GM18519 (cell line): ENCODE measurements around the gene FOXN3.
"Not testable (repeated sequence)": the region's sequence is repeated elsewhere in the genome, so short reads cannot be mapped to it uniquely, and the experiment has no call there.

ENCODE experiments used
- ATAC-seq: cut with Tn5 transposase; IDR thresholded peaks from one replicate; pipeline ENCODE4 v1.9.1; 2021; ENCODE audit warnings: mild to moderate bottlenecking, moderate library complexity; ENCODE audit not compliant: unreplicated experiment, low FRiP score

Gene FOXN3

DNA sequence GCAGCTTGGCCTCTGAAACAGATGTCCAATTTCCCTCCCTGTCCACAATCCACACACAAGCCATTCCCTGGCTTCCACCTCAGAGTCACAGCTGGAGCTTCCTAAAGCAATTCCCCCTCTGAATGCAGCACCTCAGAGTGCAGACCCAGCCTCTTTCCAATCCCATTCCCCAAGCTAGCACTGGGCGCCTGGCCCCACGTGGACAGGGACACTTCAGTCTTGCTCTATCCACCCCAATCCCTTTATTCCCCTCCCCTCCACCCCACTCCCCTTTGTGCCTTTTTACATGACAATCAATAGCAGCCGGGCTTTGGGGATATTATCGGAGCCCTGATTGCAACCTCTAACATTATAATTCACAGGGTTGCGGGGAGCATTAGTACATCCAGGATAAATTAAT lies 300.0 kb downstream of the FOXN3 start:
- no peak for ATAC-seq

DNA sequence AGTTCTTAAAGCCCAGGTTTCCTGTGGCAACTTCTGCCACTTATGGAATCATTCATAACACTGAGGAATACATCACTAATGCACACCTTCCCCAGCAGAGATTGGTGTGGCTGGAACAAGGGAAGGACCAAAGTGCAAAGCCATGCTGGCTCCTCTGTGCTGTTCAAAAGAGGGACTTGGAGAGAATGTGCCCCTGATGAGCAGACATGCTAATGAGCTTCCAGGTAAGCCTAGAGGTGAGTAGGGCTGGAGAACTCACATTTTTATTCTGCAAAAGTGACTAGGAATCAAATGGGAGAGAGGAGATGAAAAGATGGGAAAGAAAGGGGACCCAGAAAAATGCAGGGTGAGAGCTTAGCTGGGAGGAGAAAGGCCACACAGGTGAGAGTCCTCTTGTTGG lies 302.9 kb downstream of the FOXN3 start:
- no peak for ATAC-seq

DNA sequence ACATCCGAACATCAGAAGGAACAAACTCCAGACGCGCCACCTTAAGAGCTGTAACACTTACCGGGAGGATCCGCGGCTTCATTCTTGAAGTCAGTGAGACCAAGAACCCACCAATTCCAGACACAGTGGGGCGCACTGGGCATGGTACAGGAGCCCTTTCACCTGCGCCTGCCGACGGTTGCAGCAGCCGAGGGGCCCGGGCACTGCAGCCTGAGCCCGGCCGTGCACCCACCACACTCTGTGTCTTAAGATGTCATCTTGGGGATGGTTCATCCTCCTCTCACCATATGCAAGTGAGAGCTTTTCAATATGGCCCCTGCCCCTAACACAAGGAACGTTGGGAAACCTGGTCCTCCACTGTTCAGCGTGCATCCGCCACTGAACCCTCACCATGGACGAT lies 304.3 kb downstream of the FOXN3 start:
- ATAC-seq: no peak

DNA sequence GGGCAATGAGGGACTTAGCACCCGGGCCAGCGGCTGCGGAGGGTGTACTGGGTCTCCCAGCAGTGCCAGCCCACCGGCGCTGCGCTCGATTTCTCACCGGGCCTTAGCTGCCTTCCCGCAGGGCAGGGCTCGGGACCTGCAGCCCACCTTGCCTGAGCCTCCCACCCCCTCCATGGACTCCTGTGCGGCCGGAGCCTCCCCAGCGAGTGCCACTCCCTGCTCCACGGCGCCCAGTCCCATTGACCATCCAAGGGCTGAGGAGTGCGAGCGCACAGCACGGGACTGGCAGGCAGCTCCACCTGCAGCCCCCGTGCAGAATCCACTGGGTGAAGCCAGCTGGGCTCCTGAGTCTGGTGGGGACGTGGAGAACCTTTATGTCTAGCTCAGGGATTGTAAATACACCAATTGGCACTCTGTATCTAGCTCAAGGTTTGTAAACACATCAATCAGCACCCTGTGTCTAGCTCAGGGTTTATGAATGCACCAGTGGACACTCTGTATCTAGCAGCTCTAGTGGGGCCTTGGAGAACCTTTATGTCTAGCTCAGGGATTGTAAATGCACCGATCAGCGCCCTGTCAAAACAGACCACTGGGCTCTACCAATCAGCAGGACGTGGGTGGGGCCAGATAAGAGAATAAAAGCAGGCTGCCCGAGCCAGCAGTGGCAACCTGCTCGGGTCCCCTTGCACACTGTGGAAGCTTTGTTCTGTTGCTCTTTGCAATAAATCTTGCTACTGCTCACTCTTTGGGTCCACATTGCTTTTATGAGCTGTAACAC lies 305.1 kb downstream of the FOXN3 start:
- not testable (repeated sequence) for ATAC-seq

DNA sequence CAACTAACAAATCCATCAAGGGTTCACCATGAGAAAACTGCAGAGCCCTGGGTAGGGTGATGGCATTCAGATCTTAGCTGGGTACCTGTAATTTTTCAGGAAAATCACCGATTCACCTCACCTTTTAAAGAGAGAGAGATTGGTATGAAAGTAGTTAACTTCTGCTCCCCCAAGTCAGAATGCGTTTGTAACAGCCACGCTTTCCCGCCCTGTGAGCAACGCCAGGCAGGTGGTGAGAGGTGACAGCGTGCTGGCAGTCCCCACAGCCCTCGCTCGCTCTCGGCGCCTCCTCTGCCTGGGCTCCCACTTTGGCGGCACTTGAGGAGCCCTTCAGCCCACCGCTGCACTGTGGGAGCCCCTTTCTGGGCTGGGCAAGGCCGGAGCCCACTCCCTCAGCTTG lies 305.8 kb downstream of the FOXN3 start:
- not testable (repeated sequence) for ATAC-seq

DNA sequence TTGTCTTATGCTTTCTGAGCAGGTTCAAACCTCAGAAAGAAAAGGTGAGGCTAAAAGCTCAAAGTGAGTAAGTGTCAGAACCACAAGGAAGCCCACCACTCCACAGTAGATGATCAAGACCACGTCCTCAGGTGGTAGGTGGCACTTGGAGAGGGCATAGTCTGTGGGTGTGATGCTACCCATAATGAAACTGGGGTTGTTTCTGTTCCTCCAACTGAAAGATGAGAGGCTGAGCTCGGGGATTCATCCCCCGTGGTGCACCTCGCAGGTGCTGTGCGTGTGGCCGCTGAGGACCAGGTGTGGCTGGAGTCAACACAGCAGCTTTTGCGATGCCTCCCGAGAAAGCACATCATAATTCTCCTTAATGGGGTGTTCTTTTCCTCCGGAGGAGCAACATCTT lies 306.9 kb downstream of the FOXN3 start:
- no peak for ATAC-seq

DNA sequence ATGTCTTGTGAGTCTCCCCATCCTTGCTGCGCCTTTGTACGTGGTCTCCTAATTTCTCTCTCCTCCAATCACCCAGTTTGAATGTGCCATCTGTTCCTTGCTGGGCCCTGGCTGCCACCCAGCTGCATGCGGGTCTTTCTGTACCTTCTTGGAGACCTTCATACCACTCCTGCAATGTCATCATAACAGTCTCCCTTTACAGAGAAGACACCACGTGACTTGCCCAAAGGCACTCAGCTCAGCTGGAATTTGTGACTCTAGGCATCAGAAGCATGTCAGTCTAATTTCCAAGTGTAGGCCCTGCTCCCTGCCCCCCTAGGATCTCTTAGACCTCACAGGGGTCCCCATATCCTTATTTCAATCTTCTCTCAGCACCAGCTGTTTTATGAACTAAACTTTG lies 308.4 kb downstream of the FOXN3 start:
- ATAC-seq: no peak

DNA sequence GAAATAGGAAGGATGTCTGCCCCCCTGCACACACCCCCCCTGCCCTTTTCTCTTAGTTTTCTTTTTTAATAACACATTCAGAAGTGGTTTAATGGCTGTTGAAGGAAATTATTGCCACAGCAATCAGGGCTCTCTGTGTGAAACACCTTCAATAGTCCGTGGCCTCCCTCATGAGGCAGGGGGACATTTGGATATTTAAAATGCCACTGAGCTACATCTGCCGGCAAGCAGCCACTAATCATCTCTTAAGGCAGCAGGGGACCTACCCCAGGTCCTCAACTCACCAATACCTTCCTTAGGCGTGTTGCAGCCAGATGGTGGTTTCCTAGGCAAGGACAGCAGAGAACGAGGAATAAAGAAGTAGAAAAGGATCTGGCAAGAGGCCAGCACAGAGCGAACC lies 309.4 kb downstream of the FOXN3 start:
- ATAC-seq: no peak
